IMR-90 (cell line): ENCODE data around the gene KRT77. TPM values are rescaled to one million over a fixed set of nuclear protein-coding genes. Genes with fewer than 3 reads are reported as not detected.

ENCODE experiments used
- ATAC-seq: fragments of 200-7000 bp; cut with Tn5 transposase; 2 replicates; pipeline ENCODE4 v1.9.1; 2020; ENCODE audit warnings: low read depth, mild to moderate bottlenecking, moderate library complexity
- BruUV-seq: library from RNA; stranded (reverse); fragments of 400-500 nt; replicated peaks from 2 replicates; lab custom pipeline; 2021; lab: Mats Ljungman, UMichigan
- CTCF ChIA-PET: fragments of 300-600 bp; formaldehyde crosslinking; extraction: SDS; loops from one replicate; lab custom pipeline; 2021; ENCODE audit warnings: antibody characterized with exemption; lab: Yijun Ruan, JAX
- POLR2A ChIA-PET: fragments of 300-600 bp; sonication (Branson Sonifier 250); formaldehyde crosslinking; loops from one replicate; lab custom pipeline; 2022; ENCODE audit warnings: antibody characterized with exemption; ENCODE audit not compliant: unreplicated experiment; lab: Charles Lee
- DNase-seq: peaks from one replicate; pipeline ENCODE4 v3.0.0; 2013
- H2AFZ ChIP-seq: replicated peaks from 2 replicates; pipeline ENCODE3; 2013; ENCODE audit warnings: low read length, mild to moderate bottlenecking; ENCODE audit not compliant: poor library complexity
- H2AK5ac ChIP-seq: 2 replicates; pipeline ENCODE4 v1.6.1; 2013; ENCODE audit warnings: low read depth, low read length, inconsistent platforms
- H2AK9ac ChIP-seq: replicated peaks from 2 replicates; pipeline ENCODE3; 2013; ENCODE audit warnings: mild to moderate bottlenecking, low read depth, low read length, moderate library complexity; ENCODE audit not compliant: poor library complexity
- H2BK120ac ChIP-seq: 2 replicates; pipeline ENCODE4 v1.6.1; 2013; ENCODE audit warnings: low read depth, low read length, inconsistent platforms
- H2BK15ac ChIP-seq: 3 replicates; pipeline ENCODE4 v1.6.1; 2013; ENCODE audit warnings: low read depth, low read length, inconsistent platforms
- H2BK20ac ChIP-seq: 2 replicates; pipeline ENCODE4 v1.6.1; 2013; ENCODE audit warnings: low read depth, mild to moderate bottlenecking, inconsistent platforms, low read length, moderate library complexity
- H2BK5ac ChIP-seq: 2 replicates; pipeline ENCODE4 v1.6.1; 2013; ENCODE audit warnings: mild to moderate bottlenecking, low read depth, low read length, inconsistent platforms; ENCODE audit not compliant: poor library complexity, severe bottlenecking
- H3K14ac ChIP-seq: replicated peaks from 2 replicates; pipeline ENCODE4 v1.6.1; 2013; ENCODE audit warnings: low read depth, low read length, inconsistent platforms
- H3K18ac ChIP-seq: 2 replicates; pipeline ENCODE4 v1.6.1; 2013; ENCODE audit warnings: low read depth, low read length, control low read depth
- H3K23ac ChIP-seq: 2 replicates; pipeline ENCODE4 v1.6.1; 2013; ENCODE audit warnings: low read depth, low read length, inconsistent platforms
- H3K27ac ChIP-seq: 2 replicates; pipeline ENCODE4 v1.5.1; 2013; ENCODE audit warnings: mild to moderate bottlenecking, control low read depth, low read length; ENCODE audit not compliant: insufficient read depth
- H3K27me3 ChIP-seq: 2 replicates; pipeline ENCODE4 v1.6.1; 2013; ENCODE audit warnings: low read length; ENCODE audit not compliant: control insufficient read depth, insufficient read depth
- H3K36me3 ChIP-seq: 2 replicates; pipeline ENCODE4 v1.6.1; 2013; ENCODE audit warnings: low read length, mixed read lengths; ENCODE audit not compliant: control insufficient read depth, insufficient read depth
- H3K4ac ChIP-seq: 2 replicates; pipeline ENCODE4 v1.6.1; 2013; ENCODE audit warnings: low read depth, low read length, inconsistent platforms
- H3K4me1 ChIP-seq: 2 replicates; pipeline ENCODE4 v1.6.1; 2013; ENCODE audit warnings: low read length, mixed read lengths; ENCODE audit not compliant: control insufficient read depth, insufficient read depth
- H3K4me2 ChIP-seq: 2 replicates; pipeline ENCODE4 v1.6.1; 2013; ENCODE audit warnings: low read depth, mild to moderate bottlenecking, control low read depth, low read length, moderate library complexity
- H3K4me3 ChIP-seq: 2 replicates; pipeline ENCODE4 v1.5.1; 2013; ENCODE audit warnings: low read depth, mild to moderate bottlenecking, control low read depth, low read length, moderate library complexity; ENCODE audit not compliant: insufficient read depth
- H3K56ac ChIP-seq: 2 replicates; pipeline ENCODE4 v1.6.1; 2013; ENCODE audit warnings: low read length, inconsistent platforms; ENCODE audit not compliant: insufficient read depth; ENCODE audit errors: extremely low read depth
- H3K79me1 ChIP-seq, 2 experiments: 2 replicates each; pipeline ENCODE4 v1.6.1; 2013; ENCODE audit warnings: low read length in 2 of 2, inconsistent platforms in 1 of 2, low read depth in 1 of 2
- H3K9ac ChIP-seq: 2 replicates; pipeline ENCODE4 v1.6.1; 2013; ENCODE audit warnings: low read depth, low read length, control low read depth
- H3K9me1 ChIP-seq: 2 replicates; pipeline ENCODE4 v1.6.1; 2013; ENCODE audit warnings: low read length, inconsistent platforms; ENCODE audit not compliant: insufficient read depth
- H3K9me3 ChIP-seq: 2 replicates; pipeline ENCODE4 v1.6.1; 2013; ENCODE audit warnings: low read length; ENCODE audit not compliant: control insufficient read depth, insufficient read depth
- H4K20me1 ChIP-seq: 2 replicates; pipeline ENCODE4 v1.6.1; 2013; ENCODE audit warnings: low read length, inconsistent platforms; ENCODE audit not compliant: insufficient read depth
- H4K5ac ChIP-seq: 2 replicates; pipeline ENCODE4 v1.6.1; 2013; ENCODE audit warnings: mild to moderate bottlenecking, low read depth, low read length, control low read depth
- H4K8ac ChIP-seq, 2 experiments: 2 replicates each; pipeline ENCODE4 v1.6.1; 2013; ENCODE audit warnings: low read depth in 2 of 2, low read length in 2 of 2, control low read depth in 1 of 2, inconsistent platforms in 1 of 2
- H4K91ac ChIP-seq: 2 replicates; pipeline ENCODE4 v1.6.1; 2013; ENCODE audit warnings: low read depth, low read length, inconsistent platforms; ENCODE audit not compliant: insufficient read depth
- BHLHE40 ChIP-seq: fragments of 150-350 bp; IDR thresholded peaks from 2 replicates; pipeline ENCODE4 v1.6.1; 2016; ENCODE audit warnings: mild to moderate bottlenecking, low read depth, low read length
- CEBPB ChIP-seq: IDR thresholded peaks from 2 replicates; pipeline ENCODE4 v1.6.1; 2012; ENCODE audit warnings: low read depth, low read length, improper control_type of control experiment
- CHD1 ChIP-seq: IDR thresholded peaks from 2 replicates; pipeline ENCODE4 v1.6.1; 2012; ENCODE audit warnings: low read depth, low read length, improper control_type of control experiment
- CTCF ChIP-seq: conservative IDR thresholded peaks from 2 replicates; pipeline ENCODE4 v1.5.1; 2012; ENCODE audit warnings: mild to moderate bottlenecking, low read depth, low read length, improper control_type of control experiment
- ELK1 ChIP-seq: fragments of 150-350 bp; IDR thresholded peaks from 2 replicates; pipeline ENCODE4 v1.6.1; 2016; ENCODE audit warnings: low read depth, mild to moderate bottlenecking, low read length, moderate library complexity, borderline replicate concordance
- FOS ChIP-seq: fragments of 150-350 bp; IDR thresholded peaks from 2 replicates; pipeline ENCODE4 v1.6.1; 2016; ENCODE audit warnings: low read depth, low read length
- MAFK ChIP-seq: IDR thresholded peaks from 2 replicates; pipeline ENCODE4 v1.6.1; 2012; ENCODE audit warnings: low read depth, low read length, improper control_type of control experiment
- MAZ ChIP-seq: IDR thresholded peaks from 2 replicates; pipeline ENCODE4 v1.6.1; 2012; ENCODE audit warnings: low read depth, mild to moderate bottlenecking, low read length, improper control_type of control experiment, moderate library complexity, borderline replicate concordance
- MXI1 ChIP-seq: IDR thresholded peaks from 2 replicates; pipeline ENCODE4 v1.6.1; 2012; ENCODE audit warnings: low read depth, mild to moderate bottlenecking, low read length, moderate library complexity, borderline replicate concordance
- NFE2L2 ChIP-seq: fragments of 150-350 bp; IDR thresholded peaks from 2 replicates; pipeline ENCODE4 v1.6.1; 2016; ENCODE audit warnings: low read depth, mild to moderate bottlenecking, low read length
- POLR2A ChIP-seq: IDR thresholded peaks from 2 replicates; pipeline ENCODE4 v1.6.1; 2012; ENCODE audit warnings: mild to moderate bottlenecking, low read depth, low read length
- RAD21 ChIP-seq: IDR thresholded peaks from 2 replicates; pipeline ENCODE4 v1.6.1; 2012; ENCODE audit warnings: low read length, improper control_type of control experiment
- RCOR1 ChIP-seq: IDR thresholded peaks from 2 replicates; pipeline ENCODE4 v1.6.1; 2012; ENCODE audit warnings: mild to moderate bottlenecking, low read length, improper control_type of control experiment; ENCODE audit not compliant: insufficient replicate concordance
- RFX5 ChIP-seq: IDR thresholded peaks from 2 replicates; pipeline ENCODE4 v1.8.0; 2012; ENCODE audit warnings: low read depth, mild to moderate bottlenecking, low read length, moderate library complexity
- SMC3 ChIP-seq: fragments of 150-350 bp; IDR thresholded peaks from 2 replicates; pipeline ENCODE4 v1.6.1; 2016; ENCODE audit warnings: low read depth, mild to moderate bottlenecking, antibody characterized with exemption, low read length, moderate library complexity
- WGBS, 2 experiments: methylation state at CpG; one replicate each; pipeline versions ENCODE4 v1.1.5 to v1.1.7; 2013; ENCODE audit warnings: missing lambda C conversion rate in 2 of 2; ENCODE audit not compliant: insufficient read length in 1 of 2; ENCODE audit errors: extremely low coverage in 2 of 2; 5-methylcytosine and 5-hydroxymethylcytosine counted together
- dilution Hi-C: fragments of 300-500 bp; cut with HindIII; formaldehyde crosslinking; loops from one replicate; pipeline ENCODE4 v1.14.3; 2018; ENCODE audit warnings: low sequenced_read_pairs; ENCODE audit not compliant: unreplicated experiment
- in situ Hi-C: fragments of 300-500 bp; cut with MboI; formaldehyde crosslinking; loops from 3 replicates; pipeline ENCODE4 v1.14.3; 2019; ENCODE audit warnings: low sequenced_read_pairs, inconsistent platforms, mixed read lengths
- intact Hi-C: fragments of 100-400 bp; cut with micrococcal nuclease; formaldehyde crosslinking; loops from 2 replicates; pipeline ENCODE4 v1.10.0; 2022
- polyA plus RNA-seq, 3 experiments: library from polyadenylated mRNA; depleted of rRNA; stranded (reverse); fragments of >200 nt; gene quantifications; 2 replicates each; pipeline ENCODE4 v1.2.3, GENCODE V29; 2012; ENCODE audit warnings: low replicate concordance in 1 of 3
- total RNA-seq: library from RNA; depleted of rRNA; stranded (reverse); fragments of >200 nt; gene quantifications from 2 replicates; pipeline ENCODE4 v1.2.3, GENCODE V29; 2012
- TF ChIP-seq, protein P1 (sequence below): fragments of 150-350 bp; IDR thresholded peaks from 2 replicates; pipeline ENCODE4 v1.6.1; 2017; ENCODE audit warnings: mild to moderate bottlenecking, antibody characterized with exemption, low read length, low read depth

Gene KRT77
- total and polyA plus RNA-seq, 2 of the 4 experiments (the other 2 are of a cell fraction) = not detected

DNA sequence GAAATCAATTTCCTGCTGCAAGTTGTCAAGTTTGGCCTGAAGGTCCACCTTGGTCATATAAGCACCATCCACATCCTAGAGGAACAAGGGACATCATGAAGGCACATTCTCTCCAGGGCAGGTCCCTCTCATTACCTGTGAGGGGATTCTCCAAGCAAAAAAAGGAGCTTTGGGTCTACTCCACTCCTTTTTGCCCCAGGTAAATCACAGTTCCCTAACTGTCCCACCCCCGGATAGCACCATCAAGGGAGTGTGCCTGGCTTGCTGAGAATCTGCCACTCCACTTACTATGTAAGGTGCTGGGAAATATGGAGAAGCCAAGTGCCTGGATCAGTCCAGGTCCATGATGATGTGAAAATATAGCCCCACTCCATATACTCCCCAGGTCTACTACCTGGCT, 25.7 kb downstream of the KRT77 start:
- no peak overlapping the region for H3K4me2 ChIP-seq
- no peaks in the 10 kb centered on the region for H3K79me1 ChIP-seq
- WGBS, 2 experiments = no CpG with 5 or more reads among the region's 1 CpG
- no peak overlapping the region for H3K4me3 ChIP-seq
- H2AFZ ChIP-seq = no peak overlapping the region
- no peak overlapping the region for H3K23ac ChIP-seq
- H2BK5ac ChIP-seq = no peak overlapping the region
- no peak overlapping the region for H4K91ac ChIP-seq
- no peaks in the 10 kb centered on the region for H3K4me1 ChIP-seq
- H3K18ac ChIP-seq = no peak overlapping the region
- no peak for DNase-seq
- TF ChIP-seq RAD21 (no peak), SMC3 (no peak), RCOR1 (no peak), FOS (no peak), ELK1 (no peak), BHLHE40 (no peak), MAZ (no peak), NFE2L2 (no peak), CTCF (no peak), MXI1 (no peak), CEBPB (no peak), MAFK (no peak), POLR2A (no peak), RFX5 (no peak), CHD1 (no peak)
- TF ChIP-seq, protein P1, sequence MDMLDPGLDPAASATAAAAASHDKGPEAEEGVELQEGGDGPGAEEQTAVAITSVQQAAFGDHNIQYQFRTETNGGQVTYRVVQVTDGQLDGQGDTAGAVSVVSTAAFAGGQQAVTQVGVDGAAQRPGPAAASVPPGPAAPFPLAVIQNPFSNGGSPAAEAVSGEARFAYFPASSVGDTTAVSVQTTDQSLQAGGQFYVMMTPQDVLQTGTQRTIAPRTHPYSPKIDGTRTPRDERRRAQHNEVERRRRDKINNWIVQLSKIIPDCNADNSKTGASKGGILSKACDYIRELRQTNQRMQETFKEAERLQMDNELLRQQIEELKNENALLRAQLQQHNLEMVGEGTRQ = no peak
- BruUV-seq = no TSS peak
- no peak overlapping the region for H2BK120ac ChIP-seq
- H3K56ac ChIP-seq = no peak overlapping the region
- intact Hi-C loops (no loop called here), in situ Hi-C loops (no loop called here), dilution Hi-C loops (no loop called here)
- no peak overlapping the region for H2AK5ac ChIP-seq
- H2BK20ac ChIP-seq = no peak overlapping the region
- ChIA-PET POLR2A (no interaction called here), CTCF (no interaction called here)
- H3K9me3 ChIP-seq = no peaks in the 10 kb centered on the region
- no peaks in the 10 kb centered on the region for H3K9me1 ChIP-seq
- no peak overlapping the region for H3K4ac ChIP-seq
- H3K27ac ChIP-seq = no peak overlapping the region
- H4K20me1 ChIP-seq = no peaks in the 10 kb centered on the region
- H3K9ac ChIP-seq = no peak overlapping the region
- peaks cover 31% of the 10 kb centered on the region for H3K27me3 ChIP-seq
- H4K8ac ChIP-seq = no peak overlapping the region
- no peak overlapping the region for H2AK9ac ChIP-seq
- H2BK15ac ChIP-seq = no peak overlapping the region
- no peak for ATAC-seq
- H3K14ac ChIP-seq = no peak overlapping the region
- H3K36me3 ChIP-seq = no peaks in the 10 kb centered on the region
- no peak overlapping the region for H4K5ac ChIP-seq
